ENCODE measurements around the gene COX14. TPM values are rescaled to one million over a fixed set of nuclear protein-coding genes. Genes with fewer than 3 reads are reported as not detected.
"Not testable (repeated sequence)": the region's sequence is repeated elsewhere in the genome, so short reads cannot be mapped to it uniquely, and the experiment has no call there.

Gene COX14
- total RNA-seq, 1 donor from 2014 or later: 41.5 TPM

DNA sequence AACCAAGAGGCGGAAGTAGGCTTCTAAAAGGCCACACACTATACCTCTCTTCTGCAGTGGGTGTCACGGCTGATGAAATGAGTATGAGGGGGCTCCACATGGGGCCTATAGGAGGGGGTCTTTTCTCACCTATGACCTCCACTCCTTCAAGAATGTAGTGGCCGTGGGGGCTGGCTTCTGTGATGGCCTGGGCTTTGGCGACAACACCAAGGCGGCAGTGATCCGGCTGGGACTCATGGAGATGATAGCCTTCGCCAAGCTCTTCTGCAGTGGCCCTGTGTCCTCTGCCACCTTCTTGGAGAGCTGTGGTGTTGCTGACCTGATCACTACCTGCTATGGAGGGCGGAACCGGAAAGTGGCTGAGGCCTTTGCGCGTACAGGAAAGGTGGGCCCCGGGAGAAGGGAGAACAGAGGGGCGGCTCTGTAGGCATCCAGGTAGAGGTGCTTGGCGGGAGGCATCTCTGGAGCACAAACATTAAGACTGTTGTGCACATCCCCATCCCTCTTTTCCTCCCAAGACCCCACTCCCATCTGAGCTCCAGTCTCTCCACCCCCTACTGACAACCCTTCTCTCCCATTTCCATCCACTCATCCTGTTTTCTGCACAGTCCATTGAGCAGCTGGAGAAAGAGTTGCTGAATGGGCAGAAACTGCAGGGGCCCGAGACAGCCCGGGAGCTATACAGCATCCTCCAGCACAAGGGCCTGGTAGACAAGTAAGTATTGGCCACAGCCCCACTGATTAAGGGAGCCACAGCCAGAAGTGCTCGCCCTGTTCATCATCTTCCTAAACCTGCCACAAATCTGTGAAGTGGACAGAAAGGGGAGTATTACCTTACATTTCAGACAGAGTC, 4.4 kb upstream of the COX14 start:
- DNase-seq (ENCODE audit: low read depth): no peak

DNA sequence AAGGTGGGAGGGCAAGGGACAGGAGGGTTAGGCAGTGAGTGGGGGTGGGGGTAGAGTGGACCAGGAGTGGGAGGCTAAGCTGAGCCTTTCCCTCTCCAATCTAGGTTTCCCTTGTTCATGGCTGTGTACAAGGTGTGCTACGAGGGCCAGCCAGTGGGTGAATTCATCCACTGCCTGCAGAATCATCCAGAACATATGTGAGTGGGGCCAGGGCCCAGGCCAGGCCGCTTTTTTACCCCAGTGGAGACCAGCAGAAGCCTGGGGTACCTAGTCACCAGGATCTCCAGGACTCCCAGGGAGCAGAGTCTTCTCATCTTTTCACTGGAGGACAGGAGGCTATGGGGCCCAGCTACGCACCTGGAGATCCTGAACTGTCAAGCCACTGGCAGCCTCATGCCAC, 2.7 kb upstream of the COX14 start:
- DNase-seq (ENCODE audit: low read depth): no peak

DNA sequence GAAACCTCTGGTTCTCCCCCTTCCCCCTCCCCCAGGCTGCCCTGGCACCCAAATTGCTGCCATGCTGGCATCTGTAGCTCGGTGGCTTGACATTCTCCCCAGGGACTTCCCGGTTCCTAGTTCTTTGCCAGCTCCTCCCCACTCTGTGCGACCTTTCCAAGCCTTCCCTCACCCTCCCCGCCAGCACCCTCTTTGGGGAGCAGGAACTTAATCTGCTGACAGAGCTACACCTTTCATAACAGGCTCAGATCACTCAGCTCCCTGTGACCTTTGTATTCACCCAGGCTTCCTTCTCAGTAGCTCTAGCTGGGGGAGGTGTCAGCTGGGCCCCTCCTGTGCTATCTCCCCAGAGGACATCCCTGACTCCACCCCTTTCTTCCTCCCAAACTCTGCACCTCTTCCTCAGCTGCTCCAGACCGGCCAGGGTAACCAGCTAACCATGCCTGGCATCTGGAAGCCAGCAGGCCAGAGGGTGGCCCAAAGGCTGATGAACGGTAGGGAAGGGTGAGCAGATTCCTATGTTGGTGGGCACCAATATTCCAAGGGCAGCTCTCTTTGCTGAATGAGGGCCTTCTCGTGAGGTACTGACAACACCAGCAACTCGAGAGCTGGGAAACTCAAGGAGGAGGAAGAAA, 1.8 kb upstream of the COX14 start:
- peak; percentile 48 for DNase-seq (ENCODE audit: low read depth)

DNA sequence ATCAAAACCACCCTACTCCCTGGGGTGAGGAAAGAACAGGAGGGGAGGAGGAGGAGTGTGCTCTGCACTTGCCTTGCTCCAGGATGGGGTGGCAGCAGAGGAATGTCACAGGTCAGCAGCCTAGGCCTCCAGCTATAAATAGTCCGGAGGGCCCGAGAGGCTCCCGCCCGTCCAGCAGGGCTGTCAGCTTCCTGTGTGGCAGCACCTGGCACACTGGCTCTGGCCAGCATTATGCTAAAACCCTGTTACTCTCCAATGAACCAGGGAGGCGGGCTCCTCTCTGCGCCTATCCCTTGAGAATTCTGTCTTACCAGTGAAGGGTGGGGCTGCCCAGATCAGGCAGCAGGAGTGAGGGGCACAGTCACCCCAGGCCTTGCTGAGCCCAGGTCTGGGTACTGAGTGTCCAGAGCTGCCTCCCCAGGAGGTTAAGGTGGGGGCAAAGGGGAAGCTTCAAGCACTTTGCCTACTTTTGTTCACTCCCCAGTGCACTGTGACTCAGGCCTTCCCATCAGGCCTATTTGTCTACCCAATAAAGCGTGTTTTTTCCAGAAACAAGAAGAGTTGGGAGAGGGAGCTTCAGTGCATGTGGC, 1.2 kb upstream of the COX14 start:
- DNase-seq (ENCODE audit: low read depth): peak; percentile 90

DNA sequence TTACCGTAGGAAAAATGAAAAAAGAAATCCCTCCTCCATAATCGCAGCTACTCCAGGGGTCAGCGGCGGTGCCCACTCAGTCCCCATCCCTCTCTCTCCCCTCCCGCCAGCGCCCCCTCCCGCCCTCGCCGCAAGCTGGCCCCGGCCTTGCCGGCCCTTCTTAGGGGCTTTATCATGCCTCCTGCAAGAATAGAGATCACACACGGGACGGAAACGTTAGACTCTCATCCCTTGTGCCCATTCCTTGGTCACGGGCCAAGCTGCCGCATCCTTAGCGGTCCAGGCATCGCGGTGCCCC, 692 bp upstream of the COX14 start:
- no peak for DNase-seq (ENCODE audit: low read depth)

DNA sequence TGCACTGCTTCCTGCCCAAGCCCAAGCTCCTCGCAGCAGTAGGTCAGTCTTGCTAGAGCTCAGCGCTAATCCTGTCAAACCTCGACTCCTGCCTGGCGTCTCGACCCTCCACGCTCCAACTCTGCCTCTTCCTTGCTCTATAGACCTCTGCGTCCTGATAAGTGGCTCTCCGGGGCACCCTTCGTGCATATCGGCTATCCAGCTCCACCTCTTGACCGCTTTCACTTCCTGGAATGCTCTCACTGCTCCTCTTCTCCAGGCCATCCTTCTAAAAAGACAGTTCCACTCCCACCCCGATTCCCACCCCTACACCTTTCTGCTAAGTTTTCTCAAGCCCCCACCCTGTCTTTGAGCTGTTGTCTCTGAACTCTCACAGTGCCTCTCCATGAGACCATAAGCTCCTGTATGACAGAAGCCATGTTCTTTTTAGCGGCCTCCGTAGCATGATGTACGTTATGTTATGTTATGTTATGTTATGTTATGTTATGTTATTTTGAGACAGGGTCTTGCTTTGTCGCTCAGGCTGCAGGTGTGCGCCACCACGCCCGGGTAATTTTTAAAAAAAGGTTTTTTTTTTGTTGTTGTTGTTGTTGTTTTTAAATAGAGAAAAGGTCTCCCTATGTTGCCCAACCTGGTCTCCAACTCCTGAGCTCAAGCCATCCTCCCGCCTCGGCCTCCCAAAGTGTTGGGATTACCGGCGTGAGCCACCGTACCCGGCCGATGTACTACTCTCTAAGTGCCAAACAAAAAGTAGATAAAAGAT, 601 bp downstream of the COX14 start:
- peak; percentile 33 for DNase-seq (ENCODE audit: low read depth)

DNA sequence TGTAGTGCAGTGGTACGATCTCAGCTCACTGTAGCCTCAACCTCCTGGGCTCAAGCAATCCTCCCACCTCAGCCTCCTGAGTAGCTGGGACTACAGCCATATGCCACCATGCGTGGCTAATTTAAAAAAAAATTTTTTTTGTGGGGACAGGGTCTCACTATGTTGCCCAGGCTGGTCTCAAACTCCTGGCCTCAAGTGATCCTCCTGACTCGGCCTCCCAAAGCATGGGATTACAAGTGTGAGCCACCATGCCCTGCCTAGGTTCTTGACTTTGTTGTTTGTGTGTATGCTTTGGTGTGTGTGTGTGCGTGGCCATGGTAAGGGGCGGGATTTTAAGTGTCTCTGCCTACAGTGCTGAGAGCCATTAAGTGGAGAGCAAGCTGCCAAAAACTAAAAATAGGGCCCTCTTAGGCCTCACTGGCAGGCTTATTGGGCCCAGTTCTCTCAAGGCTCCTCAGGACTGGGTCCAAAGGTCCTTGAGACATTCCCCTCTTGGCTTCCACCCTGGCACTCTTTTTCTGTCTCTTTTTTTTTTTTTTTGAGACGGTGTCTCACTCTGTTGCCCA, 5.1 kb downstream of the COX14 start:
- no peak for DNase-seq (ENCODE audit: low read depth)

DNA sequence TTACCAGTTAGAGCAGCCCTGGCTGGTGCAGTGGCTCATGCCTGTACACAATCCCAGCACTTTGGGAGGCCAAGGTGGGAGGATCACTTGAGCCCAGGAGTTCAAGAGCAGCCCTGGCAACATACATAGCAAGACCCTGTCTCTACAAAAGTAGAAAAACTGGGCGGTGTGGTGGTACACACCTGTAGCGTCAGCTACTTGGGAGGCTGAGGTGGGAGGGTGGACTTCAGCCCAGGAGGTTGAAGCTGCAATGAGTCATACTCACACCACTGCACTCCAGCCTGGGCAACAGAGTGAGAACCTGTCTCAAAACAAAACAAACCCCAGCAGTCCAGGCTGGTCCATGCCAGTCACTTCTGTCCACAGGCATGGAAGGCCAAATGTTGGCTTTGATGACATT, 7.4 kb downstream of the COX14 start:
- DNase-seq (ENCODE audit: low read depth): no peak

DNA sequence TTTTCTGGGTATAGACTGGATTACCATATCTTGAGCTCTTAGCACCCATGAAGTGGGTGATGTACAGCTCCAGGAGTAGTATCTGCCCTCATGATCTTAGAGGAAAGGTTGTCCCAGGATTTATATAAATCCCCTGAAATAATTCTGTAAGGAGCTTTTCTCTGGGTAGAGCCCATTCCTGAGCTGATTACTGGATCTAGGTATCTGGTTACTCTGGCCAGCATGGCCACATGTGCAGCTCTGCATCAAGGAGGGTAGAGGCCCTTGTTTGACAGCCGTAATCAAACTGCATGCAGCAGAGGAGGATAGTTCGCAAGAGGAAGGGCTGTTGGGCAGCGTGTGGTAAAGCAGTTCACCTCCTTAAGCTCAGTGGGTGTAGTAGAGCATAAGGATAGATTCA, 8.5 kb downstream of the COX14 start:
- DNase-seq (ENCODE audit: low read depth): no peak

DNA sequence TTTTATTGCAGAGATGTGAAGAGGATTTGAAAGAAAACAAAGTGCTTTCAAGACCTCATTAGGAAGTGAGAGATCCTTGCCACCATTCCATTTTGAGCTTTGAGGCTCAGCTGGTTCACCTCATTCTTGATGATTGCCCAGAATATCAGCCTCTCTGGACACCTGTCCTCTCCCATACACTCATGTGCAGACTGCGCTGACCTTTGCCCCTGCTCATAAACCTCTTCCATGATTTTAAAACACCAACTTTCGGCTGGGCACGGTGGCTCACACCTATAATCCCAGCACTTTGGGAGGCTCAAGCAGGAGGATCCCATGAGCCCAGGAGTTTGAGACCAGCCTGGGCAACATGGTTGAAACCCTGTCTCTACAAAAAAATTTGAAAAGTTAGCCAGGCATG, 8.9 kb downstream of the COX14 start:
- no peak for DNase-seq (ENCODE audit: low read depth)

DNA sequence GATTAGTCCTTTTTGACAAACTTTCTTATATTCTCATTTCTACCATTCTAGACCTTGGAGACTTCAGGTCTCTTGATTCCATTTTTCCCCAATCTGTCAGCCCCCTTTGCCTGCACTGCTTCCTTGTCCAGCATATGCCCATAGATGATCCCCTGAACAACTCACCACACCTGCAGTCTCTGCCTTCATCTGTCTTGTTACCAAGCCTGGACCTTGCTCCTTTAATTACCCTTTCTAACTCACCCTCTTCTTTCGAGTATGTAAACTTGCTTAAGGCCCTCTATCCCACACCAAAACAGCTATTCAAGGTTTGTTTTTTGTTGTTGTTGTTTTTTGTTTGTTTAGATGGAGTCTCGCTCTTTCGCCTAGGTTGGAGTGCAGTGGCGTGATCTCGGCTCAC, 9.6 kb downstream of the COX14 start:
- DNase-seq (ENCODE audit: low read depth): no peak

DNA sequence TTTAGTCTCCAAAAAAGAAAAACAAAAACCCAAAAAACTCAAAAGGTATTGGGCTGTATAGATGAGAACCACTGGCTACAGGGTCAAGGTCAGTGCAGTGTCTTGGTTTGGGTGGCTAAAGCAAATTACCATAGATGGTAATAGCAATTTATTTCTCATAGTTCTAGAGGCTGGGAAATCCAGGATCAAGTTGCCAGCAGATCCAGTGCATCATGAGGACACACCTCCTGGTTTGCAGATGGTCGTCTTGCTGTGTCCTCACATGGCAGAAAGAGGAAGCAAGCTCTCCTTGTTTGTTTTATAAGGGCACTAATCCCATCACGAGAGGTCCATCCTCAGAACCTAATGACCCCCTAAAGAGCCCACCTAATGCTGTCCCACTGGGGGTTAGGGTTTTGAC, 11.2 kb downstream of the COX14 start:
- DNase-seq (ENCODE audit: low read depth): no peak

DNA sequence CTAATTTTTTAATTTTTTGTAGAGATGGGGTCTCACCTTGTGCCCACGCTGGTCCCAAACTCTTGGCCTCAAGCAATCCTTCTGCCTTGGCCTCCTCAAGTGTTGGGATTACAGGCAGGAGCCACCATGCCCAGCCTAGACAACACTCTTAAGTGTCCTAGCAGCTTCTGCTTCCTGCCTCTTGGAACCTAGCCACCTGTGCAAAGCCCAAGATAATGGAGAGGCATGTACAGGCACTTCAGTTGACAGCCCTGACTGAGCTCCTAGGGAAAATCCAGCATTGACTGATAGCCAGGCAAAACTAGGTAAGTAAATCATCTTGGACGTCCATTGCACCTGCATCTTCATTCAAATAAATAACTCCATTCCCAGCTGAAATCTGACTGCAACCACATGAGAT, 15.5 kb downstream of the COX14 start:
- DNase-seq (ENCODE audit: low read depth): no peak

DNA sequence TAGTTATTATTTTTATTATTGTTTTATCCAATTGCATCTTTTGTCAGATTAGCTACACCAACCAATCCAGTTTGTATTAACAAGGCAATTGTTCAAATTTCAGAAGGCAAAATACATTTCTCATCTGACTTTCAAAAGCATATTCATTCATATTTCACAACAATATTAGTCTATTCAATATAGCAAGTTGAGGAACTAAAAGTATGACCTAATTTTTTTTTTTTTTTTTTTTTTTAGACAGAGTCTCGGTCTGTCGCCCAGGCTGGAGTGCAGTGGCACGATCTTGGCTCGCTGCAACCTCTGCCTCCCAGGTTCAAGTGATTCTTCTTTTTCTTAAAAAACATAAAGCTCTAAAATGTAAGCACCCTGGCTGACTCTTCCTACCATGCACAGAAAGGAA, 17.3 kb downstream of the COX14 start:
- no peak for DNase-seq (ENCODE audit: low read depth)

DNA sequence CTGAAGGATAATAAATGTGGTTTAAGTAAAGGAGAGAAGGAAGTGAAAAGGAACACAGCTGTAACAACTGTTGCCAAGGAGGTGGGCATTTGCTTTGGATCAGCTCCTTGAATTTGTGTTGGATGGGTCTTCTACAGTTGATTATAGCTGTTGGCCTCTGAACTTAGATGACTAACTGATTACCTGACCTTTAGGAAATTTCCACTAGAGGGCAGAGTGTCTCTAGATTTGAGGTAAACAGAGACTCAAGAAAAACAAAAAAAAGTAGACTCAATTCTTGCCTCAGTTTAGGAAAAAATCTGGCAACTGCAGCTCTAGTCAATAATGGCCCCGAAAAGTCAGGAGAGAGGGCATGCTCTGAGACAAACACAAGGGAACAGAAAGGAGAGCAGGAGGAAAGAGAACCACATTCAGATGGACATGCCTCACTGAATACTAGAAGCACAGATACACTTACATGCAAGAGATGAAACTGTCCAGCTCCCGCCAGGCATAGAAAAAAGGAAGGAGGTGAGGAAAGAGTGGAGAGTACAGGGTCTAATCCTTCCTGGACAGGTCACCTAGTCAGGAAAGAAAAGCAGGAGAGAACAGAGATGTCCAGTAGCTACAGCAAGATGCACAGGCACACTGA, 20.6 kb downstream of the COX14 start:
- peak; percentile 64 for DNase-seq (ENCODE audit: low read depth)

DNA sequence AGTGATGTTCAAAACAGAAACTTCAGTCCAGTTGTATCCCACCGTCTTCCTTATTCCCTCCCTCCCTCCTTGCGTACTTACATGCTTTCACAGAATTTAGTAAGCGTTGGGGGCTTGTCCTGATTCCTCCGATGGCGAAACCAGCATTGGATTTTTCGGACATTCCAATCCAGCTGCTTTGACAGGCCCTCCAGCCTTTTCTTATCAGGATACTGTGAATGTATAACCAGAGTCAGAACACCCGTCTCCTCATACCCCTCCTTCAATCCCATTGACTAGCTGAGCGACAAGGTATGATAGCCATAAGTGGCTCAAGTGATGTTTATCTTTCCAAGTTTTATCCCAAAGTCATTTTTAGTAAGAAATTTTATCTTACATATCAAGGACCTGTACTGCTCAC, 31.0 kb downstream of the COX14 start:
- DNase-seq (ENCODE audit: low read depth): no peak

DNA sequence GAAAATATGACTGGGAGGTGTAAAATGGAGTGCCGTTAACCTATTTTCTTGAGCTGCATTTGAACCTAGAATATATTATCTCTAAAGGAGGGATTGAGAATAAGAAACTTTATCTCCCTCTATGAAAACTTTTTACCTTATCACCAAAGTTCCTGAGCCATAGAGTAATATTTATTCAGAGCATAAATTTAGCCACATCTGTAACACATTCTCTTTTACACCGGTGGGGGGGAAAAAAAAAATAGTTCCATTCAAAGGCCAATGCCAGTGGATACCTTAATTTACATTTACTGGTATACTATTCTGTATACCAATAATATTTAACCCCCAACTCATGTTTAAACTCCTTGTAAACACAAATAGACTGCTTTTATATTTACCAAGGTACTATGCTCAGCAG, 33.4 kb downstream of the COX14 start:
- no peak for DNase-seq (ENCODE audit: low read depth)

DNA sequence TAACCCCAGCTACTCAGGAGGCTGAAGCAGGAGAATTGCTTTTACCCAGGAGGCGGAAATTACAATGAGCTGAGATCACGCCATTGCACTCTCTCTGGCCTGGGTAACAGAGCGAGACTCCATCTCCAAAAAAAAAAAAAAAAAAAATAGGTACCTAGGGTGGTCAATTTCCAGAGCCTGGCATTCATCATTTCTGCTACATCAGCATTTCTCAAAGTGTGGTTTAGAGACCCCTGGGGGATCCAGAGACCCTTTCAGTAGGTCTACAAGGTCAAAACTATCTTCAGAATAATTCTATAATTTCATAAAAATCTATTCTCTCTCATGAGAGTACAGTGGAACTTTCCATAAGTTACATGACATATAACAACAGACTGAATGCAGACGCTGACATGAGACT, 35.2 kb downstream of the COX14 start:
- DNase-seq (ENCODE audit: low read depth): no peak

DNA sequence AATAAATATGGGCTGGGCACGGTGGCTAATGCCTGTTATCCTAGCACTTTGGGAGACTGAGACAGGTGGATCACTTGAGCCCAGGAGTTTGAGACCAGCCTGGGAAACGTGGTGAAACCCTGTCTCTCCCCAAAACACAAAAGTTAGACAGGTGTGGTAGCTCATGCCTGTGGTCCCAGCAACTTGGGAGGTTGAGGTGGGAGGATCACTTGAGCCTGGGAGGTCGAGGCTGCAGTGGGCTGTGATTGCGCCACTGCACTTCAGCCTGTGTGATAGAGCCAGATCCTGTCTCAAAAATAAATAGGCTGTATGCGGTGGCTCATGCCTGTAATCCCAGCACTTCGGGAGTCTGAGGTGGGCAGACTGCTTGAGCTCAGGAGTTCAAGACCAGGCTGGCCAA, 36.0 kb downstream of the COX14 start:
- DNase-seq (ENCODE audit: low read depth): not testable (repeated sequence)

DNA sequence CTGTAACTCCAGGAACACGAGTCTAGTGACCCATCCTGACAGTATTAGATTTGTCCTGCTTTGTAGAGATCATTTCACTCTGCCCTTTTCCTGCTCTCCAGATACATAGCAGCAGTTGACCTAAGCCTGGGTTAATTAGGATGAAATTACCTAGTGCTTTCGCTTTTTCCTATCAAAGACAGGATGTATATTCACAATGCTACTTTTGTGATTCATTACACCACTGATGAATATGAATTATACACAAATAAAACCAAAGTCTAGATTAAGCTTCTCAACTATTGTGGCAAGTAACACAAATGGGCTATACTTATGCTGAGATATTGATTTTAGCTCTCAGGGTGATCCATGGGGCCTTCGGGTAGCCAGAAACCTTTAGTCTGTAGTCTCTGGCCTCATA, 37.3 kb downstream of the COX14 start:
- no peak for DNase-seq (ENCODE audit: low read depth)

DNA sequence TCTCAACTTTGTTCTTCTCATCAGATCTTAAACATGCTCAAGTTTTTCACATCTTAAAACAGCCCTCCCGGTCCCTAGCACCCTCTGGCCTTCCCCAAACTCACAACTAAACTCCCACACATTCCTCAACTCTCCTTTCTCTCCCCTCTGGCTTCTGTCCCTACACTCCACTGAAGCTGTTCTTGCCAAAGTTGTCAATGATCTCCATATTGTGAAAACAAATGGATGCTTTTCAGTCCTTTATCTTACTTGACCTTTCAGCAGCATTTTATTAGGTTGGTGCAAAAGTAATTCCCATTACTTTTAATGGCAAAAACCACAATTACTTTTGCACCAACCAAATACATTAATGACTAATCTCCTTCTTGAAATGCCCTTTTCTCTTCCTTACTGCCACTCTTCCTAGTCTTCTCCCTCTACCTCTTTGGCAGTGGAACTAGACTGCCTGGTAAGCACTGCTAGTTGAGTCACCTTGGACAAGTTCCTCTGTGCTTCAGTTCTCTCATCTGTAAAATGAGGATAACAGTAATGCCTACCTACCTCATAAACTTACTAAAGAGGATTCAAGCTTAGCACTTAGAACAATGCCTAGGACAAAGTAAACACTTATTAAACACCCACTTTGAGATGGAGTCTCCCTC, 39.1 kb downstream of the COX14 start:
- peak; percentile 42 for DNase-seq (ENCODE audit: low read depth)
